GM12891 (cell line): ENCODE measurements around the gene BCAS1. TPM values are rescaled to one million over a fixed set of nuclear protein-coding genes. Genes with fewer than 3 reads are reported as not detected.

ENCODE experiments used
- DNase-seq: peaks from one replicate; pipeline ENCODE4 v3.0.0; 2011; ENCODE audit warnings: low spot score; ENCODE audit not compliant: insufficient read length
- FAIRE-seq: peaks from 2 replicates; lab custom pipeline; 2011; peaks lifted over from hg19 to GRCh38; lab: Jason Lieb, UNC
- PAX5 ChIP-seq: IDR thresholded peaks from 2 replicates; pipeline ENCODE4 v1.6.1; 2011; ENCODE audit warnings: low read length, moderate library complexity, mild to moderate bottlenecking; ENCODE audit not compliant: insufficient read depth, severe bottlenecking
- POLR2A ChIP-seq: IDR thresholded peaks from 2 replicates; pipeline ENCODE4 v1.6.1; 2011; ENCODE audit warnings: low read depth, low read length, control low read depth
- POLR2AphosphoS5 ChIP-seq: IDR thresholded peaks from 2 replicates; pipeline ENCODE4 v1.6.1; 2011; ENCODE audit warnings: low read depth, low read length, control low read depth
- POU2F2 ChIP-seq: IDR thresholded peaks from 2 replicates; pipeline ENCODE4 v1.6.1; 2011; ENCODE audit warnings: low read depth, mild to moderate bottlenecking, control low read depth, low read length, moderate library complexity
- SPI1 ChIP-seq: IDR thresholded peaks from 2 replicates; pipeline ENCODE4 v1.6.1; 2011; ENCODE audit warnings: low read depth, low read length, control low read depth
- TAF1 ChIP-seq: IDR thresholded peaks from 2 replicates; pipeline ENCODE4 v1.6.1; 2011; ENCODE audit warnings: low read depth, low read length, control low read depth
- polyA plus RNA-seq: library from polyadenylated mRNA; unstranded; fragments of >200 nt; gene quantifications from one replicate; pipeline ENCODE4 v1.2.1, GENCODE V29; 2012; ENCODE audit warnings: low read depth, missing spikeins, inconsistent platforms; ENCODE audit not compliant: missing spikeins

The BCAS1 gene, protein sequence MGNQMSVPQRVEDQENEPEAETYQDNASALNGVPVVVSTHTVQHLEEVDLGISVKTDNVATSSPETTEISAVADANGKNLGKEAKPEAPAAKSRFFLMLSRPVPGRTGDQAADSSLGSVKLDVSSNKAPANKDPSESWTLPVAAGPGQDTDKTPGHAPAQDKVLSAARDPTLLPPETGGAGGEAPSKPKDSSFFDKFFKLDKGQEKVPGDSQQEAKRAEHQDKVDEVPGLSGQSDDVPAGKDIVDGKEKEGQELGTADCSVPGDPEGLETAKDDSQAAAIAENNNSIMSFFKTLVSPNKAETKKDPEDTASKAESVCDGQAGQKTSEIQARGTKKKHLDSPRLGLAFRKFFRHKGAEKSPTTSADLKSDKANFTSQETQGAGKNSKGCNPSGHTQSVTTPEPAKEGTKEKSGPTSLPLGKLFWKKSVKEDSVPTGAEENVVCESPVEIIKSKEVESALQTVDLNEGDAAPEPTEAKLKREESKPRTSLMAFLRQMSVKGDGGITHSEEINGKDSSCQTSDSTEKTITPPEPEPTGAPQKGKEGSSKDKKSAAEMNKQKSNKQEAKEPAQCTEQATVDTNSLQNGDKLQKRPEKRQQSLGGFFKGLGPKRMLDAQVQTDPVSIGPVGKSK
- polyA plus RNA-seq: 1.4 TPM

DNA sequence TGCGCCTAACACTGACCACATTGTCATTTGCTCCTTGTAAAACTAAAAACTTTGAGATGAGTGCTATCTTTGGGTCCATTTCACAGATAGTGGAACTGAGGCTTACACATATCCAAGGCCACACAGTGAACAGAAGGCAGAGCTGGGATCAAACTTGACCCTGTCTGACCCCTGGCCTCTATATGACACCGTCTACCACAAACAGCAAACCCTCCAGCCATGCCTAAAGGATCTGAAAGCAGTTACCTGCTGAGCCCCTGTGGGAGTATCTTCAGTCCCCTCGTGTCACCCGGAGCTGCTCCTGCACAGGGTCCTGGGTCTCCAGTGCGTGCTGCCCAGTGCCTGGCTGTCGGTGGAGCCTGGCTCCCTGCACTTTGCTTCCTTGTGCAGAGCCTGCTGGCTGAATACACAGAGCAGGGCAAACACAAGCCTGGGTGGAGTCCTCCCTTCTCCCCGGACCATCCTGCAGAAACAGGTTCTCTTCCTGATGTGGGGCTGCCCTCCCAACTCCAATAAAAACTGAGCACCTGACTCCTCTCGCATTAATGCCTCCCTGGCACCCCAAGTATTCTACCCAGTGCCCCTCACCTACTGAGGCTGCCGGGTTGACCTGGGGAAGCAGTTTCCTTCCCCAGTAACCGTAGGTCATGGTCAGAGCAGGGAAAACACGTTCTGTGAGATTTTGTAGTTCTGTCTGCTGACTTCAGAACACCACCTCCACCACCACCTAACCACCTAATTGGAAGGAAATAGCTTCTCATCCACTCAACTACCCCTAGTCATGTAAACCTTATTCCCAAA, at the start of gene BCAS1:
Gene BCAS1, minus strand, starts transcription at position 408 of the 801 bp plus-strand sequence. CDS start 11,876 bp downstream, outside the sequence.
- DNase-seq: no peak
- no peak for FAIRE-seq
- TF ChIP-seq POU2F2 (no peak), TAF1 (no peak), SPI1 (no peak), PAX5 (no peak), POLR2AphosphoS5 (no peak), POLR2A (no peak)

DNA sequence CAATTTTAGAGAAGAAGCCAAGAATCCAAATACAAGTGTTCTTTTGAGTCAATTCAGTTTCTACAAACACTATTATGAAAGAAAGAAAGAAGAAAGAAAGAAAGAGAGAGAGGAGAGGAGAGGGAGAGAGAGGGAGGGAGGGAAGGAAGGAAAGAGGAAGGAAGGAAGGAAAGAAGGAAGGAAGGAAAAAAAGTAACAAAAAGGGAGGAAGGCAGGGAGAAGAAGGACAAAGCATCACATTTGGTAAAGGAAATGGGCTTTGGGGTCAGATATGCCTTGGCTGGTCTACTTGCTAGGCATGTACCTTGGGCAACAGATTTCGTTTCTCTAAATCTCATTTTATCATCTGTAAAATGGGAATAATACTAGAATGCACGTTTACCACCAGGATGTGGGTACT, 49.4 kb upstream of the BCAS1 start:
- TF ChIP-seq POU2F2 (no peak), POLR2AphosphoS5 (no peak), TAF1 (no peak), SPI1 (no peak), POLR2A (no peak), PAX5 (no peak)
- FAIRE-seq (no peak), DNase-seq (no peak)

DNA sequence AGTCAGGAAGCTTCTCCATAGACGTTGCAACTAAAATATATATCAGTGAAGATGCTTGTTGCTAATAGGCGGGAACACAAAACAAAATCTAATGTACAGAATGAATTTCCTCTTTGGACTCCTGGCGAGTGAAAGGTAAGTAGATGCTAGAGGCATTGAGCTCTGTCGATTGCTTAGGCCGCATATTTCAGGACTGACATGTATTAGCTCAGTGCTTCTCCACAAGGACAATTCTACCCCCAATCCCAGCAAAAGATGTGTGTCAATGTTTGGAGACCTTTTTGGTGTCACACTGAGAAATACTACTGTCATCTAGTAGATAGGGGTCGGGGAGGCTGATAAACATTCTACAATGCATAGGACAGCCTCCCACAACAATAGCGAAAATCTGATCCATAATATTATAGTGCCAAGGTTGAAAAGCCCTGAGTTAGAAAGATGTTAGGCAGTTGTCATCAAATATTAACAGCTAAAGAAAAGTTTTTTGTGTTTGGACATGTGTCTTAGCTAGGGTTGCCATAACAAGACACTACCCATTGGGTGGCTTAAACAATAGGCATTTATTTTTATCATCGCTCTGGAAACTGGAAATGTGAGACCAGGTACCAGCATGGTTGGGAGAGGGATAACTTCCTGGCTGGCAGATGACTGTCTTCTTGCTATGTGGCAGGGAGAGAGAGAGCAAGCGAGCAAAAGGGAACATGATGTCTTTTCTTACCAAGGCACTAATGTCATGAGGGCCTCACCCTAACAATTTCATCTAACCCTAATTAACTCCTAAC, 48.0 kb upstream of the BCAS1 start:
- TF ChIP-seq POLR2AphosphoS5 (no peak), POLR2A (no peak), SPI1 (no peak), PAX5 (no peak), POU2F2 (no peak), TAF1 (no peak)
- FAIRE-seq: no peak
- no peak for DNase-seq

DNA sequence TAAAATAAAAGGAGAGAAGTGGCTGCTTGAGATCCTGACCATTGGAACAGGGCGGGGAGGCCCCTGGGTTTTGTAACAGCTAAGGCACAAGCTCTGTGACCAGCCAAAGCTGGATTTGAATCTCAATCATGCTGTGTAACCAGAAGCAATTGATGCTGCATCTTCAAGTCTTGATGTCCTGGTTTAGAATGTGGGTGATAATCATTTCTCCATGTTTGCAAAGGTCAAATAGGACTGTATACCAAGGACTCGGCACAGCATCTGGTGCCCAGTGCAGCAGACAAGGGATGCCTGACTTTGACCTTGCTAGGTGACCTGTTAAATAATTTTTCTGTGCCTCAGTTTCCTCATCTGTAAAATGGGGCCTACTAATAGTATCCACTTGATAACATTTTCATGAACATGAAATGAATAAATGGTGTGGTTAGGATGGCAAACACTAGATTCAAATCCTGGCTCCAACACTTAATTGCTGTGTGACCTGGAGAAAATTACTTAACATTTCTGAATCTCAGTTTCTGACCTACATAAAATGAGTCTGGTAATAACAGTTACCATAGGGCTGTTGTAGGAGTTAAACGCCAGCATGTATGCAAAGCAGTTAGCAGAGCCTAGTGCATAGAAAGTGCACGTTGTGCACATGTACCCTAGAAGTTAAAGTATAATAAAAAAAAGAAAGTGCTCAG, 46.3 kb upstream of the BCAS1 start:
- TF ChIP-seq SPI1: no peak
- TF ChIP-seq POU2F2: no peak
- TF ChIP-seq PAX5: no peak
- no peak for DNase-seq
- FAIRE-seq: no peak

DNA sequence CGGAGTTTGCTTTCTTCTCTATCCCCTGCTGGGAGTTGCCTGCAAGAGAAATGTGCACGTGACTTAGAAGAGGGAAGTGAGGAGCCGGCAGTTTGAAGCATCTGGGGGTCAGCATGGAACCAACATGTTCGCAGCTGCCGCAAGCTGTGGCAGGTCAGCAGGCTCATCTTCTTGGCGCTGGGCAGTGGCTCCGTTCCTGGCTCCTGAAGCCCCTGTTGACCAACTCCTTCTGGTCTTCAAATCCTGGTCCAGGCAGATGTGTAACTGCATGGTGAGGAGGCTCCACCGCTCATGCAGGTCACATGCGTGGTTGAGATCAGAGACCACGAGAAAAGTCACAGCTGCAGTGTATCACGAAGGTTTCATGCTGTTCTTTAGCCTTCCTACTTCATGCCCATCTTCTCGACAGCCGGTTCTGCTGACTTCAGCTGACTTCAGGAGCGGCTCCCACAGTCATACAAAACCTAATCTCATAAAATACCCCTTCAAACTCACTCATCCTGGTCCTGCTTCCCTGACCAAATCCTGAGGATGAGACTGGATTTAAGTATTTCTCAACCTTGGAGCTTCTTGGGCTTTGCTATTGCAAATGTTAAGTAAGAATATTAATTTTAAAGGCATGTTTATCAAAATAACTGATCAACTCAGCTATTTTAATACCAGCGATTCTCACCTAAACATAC, 44.9 kb upstream of the BCAS1 start:
- no peak for TF ChIP-seq SPI1
- no peak for TF ChIP-seq PAX5
- TF ChIP-seq TAF1: no peak
- TF ChIP-seq POU2F2: no peak
- TF ChIP-seq POLR2A: no peak
- TF ChIP-seq POLR2AphosphoS5: no peak
- no peak for FAIRE-seq

DNA sequence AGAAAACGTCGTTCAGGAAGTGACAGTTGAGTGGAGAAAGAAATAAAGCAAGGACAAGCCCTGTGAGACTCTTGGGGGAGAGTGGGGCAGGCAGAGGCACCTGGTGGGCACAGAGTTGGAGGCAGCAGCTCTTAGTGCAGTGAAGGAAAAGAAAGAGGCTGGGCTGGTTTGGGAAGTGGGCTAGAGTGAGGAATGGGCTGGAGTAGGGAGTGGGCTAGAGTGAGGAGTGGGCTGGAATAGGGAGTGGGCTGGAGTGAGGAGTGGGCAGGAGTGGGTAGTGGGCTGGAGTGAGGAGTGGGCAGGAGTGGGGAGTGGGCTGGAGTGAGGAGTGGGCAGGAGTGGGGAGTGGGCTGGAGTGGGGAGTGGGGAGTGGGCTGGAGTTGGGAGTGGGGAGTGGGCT, 43.7 kb upstream of the BCAS1 start:
- FAIRE-seq (no peak), DNase-seq (no peak)
- no peak for TF ChIP-seq TAF1

More for the DNA sequence above, 44.9 kb upstream of the BCAS1 start:
- no peak for DNase-seq

DNA sequence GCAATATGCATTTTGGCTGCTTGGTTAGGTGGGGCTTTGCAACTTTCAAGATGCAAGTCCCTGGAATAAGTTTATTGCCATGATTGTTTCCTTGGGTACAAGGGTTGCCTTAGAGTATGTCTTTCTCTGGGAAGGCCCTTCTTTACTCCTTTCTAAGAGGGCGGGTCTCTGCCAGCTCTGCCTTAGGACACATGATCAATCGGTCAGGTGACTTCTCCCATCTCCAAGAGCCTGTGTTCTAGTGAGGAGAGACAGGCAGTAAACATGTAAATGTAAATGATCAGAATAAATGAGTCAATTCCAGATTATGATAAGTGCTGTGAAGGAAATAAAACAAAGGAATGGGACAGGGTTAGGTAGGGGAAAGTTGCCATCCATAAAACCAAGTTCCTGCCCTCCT, 43.2 kb upstream of the BCAS1 start:
- TF ChIP-seq TAF1 (no peak), POU2F2 (no peak), PAX5 (no peak), POLR2AphosphoS5 (no peak), POLR2A (no peak), SPI1 (no peak)
- no peak for FAIRE-seq
- no peak for DNase-seq

DNA sequence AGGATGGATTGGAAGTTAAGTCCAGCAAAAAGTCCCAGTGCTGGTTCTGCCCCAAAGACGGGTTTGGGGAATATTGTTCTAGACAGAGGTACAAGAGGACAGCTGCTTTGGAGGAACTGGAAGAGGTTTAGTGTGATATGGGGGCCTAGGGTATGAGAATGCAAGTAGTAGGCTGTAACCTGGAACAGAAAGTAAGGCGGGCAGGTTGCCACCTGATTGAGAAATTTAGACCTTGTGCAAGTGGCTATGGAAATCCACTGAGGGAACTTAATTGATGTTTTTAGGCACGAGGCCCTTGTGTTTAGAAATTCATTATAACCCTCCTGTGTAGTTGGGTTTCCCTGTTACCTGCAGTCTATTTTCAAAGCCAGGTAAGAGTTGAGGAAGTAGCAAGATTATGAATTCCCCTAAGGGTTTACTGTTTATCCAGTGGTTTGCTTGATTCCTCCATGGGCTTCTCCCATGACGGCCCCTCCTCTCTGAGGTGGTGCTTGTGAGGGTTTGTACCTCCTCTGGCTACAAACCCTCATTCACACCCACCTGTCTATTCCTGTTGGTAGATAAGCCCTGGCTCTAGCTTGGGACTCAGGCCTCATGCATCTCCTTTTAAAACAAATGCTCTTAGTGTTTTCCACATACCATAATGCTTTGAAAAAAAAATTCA, 42.0 kb upstream of the BCAS1 start:
- no peak for TF ChIP-seq POLR2AphosphoS5
- no peak for TF ChIP-seq SPI1
- no peak for TF ChIP-seq POLR2A
- no peak for TF ChIP-seq POU2F2
- no peak for TF ChIP-seq PAX5
- no peak for TF ChIP-seq TAF1
- DNase-seq (no peak), FAIRE-seq (no peak)
